HCT116 (cell line): ENCODE data around the gene KANK4. TPM values are rescaled to one million over a fixed set of nuclear protein-coding genes. Genes with fewer than 3 reads are reported as not detected.

ENCODE experiments used
- ATAC-seq: fragments of 200-7000 bp; cut with Tn5 transposase; 2 replicates; pipeline ENCODE4 v1.9.1; 2020; ENCODE audit warnings: mild to moderate bottlenecking, moderate library complexity
- BruUV-seq: library from RNA; stranded (reverse); fragments of 400-500 nt; replicated peaks from 2 replicates; lab custom pipeline; 2021; lab: Mats Ljungman, UMichigan
- CTCF ChIA-PET: fragments of 300-600 bp; sonication (Branson Sonifier 250); formaldehyde crosslinking; loops from one replicate; lab custom pipeline; 2021; ENCODE audit warnings: antibody characterized with exemption; lab: Charles Lee
- POLR2A ChIA-PET: fragments of 300-600, 350-600 bp; sonication (Branson Sonifier 250); formaldehyde crosslinking; loops from one replicate; lab custom pipeline; 2021; ENCODE audit warnings: antibody characterized with exemption; lab: Charles Lee
- RAD21 ChIA-PET, 2 experiments: fragments of 300-600 bp; sonication (Branson Sonifier 250); formaldehyde crosslinking; loops; one replicate each; lab custom pipeline; 2023; ENCODE audit warnings: low total read pairs in 2 of 2; ENCODE audit not compliant: uncharacterized antibody in 2 of 2, unreplicated experiment in 2 of 2, low non-redundant PET in 1 of 2; lab: Charles Lee
- DNase-seq: peaks from one replicate; pipeline ENCODE4 v3.0.0-alpha.2; 2010; ENCODE audit warnings: low read depth, low spot score
- H2AFZ ChIP-seq: fragments of 200-600 bp; shearing (Covaris generic), sonication (generic); 2 replicates; pipeline ENCODE4 v1.6.1; 2017; ENCODE audit warnings: low read depth, mixed run types, mixed read lengths, antibody characterized with exemption, low read length; ENCODE audit not compliant: poor library complexity, severe bottlenecking
- H3K27ac ChIP-seq: 2 replicates; pipeline ENCODE4 v1.5.1; 2012; ENCODE audit warnings: low read depth, low read length
- H3K27me3 ChIP-seq: fragments of 200-600 bp; sonication (generic); 2 replicates; pipeline ENCODE4 v1.6.1; 2016; ENCODE audit warnings: mixed run types, low read length, mixed read lengths; ENCODE audit not compliant: insufficient read depth
- H3K36me3 ChIP-seq, 2 experiments: fragments of 200-500 bp in 1 of 2; fragments of 200-600 bp in 1 of 2; sonication (Bioruptor generic) in 1 of 2; sonication (generic) in 1 of 2; 2 replicates each; pipeline versions ENCODE4 v1.5.1 to v1.6.1; 2014 to 2016; ENCODE audit warnings: low read length in 2 of 2, inconsistent platforms in 1 of 2, mixed read lengths in 1 of 2, mixed run types in 1 of 2; ENCODE audit not compliant: insufficient read depth in 2 of 2, control insufficient read depth in 1 of 2
- H3K4me1 ChIP-seq, 2 experiments: fragments of 200-600 bp in 1 of 2; sonication (generic) in 1 of 2; 2 replicates each; pipeline versions ENCODE4 v1.5.1 to v1.6.1; 2012 to 2017; ENCODE audit warnings: low read length in 2 of 2, inconsistent platforms in 1 of 2, mild to moderate bottlenecking in 1 of 2, mixed read lengths in 1 of 2, mixed run types in 1 of 2, moderate library complexity in 1 of 2; ENCODE audit not compliant: insufficient read depth in 2 of 2, control insufficient read depth in 1 of 2
- H3K4me2 ChIP-seq: fragments of 200-600 bp; sonication (generic); 2 replicates; pipeline ENCODE4 v1.6.1; 2017; ENCODE audit warnings: mixed run types, low read length, mixed read lengths
- H3K4me3 ChIP-seq, 2 experiments: fragments of 200-600 bp in 1 of 2; sonication (generic) in 1 of 2; replicated peaks in 1 of 2; 2 replicates each; pipeline ENCODE4 v1.5.1; 2011 to 2016; ENCODE audit warnings: low read length in 2 of 2, control low read depth in 1 of 2, low read depth in 1 of 2, mild to moderate bottlenecking in 1 of 2, mixed read lengths in 1 of 2, mixed run types in 1 of 2
- H3K79me2 ChIP-seq: fragments of 200-600 bp; sonication (generic); 2 replicates; pipeline ENCODE4 v1.6.1; 2017; ENCODE audit warnings: mild to moderate bottlenecking, mixed run types, low read length, moderate library complexity, mixed read lengths; ENCODE audit not compliant: insufficient read depth
- H3K9ac ChIP-seq: fragments of 200-600 bp; sonication (generic); 2 replicates; pipeline ENCODE4 v1.6.1; 2016; ENCODE audit warnings: low read length, mixed read lengths
- H3K9me2 ChIP-seq: fragments of 200-600 bp; sonication (generic), shearing (Covaris generic); 2 replicates; pipeline ENCODE4 v1.6.1; 2017; ENCODE audit warnings: mixed run types, mild to moderate bottlenecking, moderate library complexity; ENCODE audit not compliant: insufficient read depth
- H3K9me3 ChIP-seq, 2 experiments: fragments of 200-500 bp in 1 of 2; fragments of 200-600 bp in 1 of 2; sonication (Bioruptor generic) in 1 of 2; sonication (generic) in 1 of 2; 2 replicates each; pipeline ENCODE4 v1.6.1; 2014 to 2017; ENCODE audit warnings: low read length in 2 of 2, mixed read lengths in 2 of 2, inconsistent platforms in 1 of 2, low read depth in 1 of 2, mild to moderate bottlenecking in 1 of 2, mixed run types in 1 of 2, moderate library complexity in 1 of 2; ENCODE audit not compliant: control insufficient read depth in 1 of 2, insufficient read depth in 1 of 2
- H4K20me1 ChIP-seq: fragments of 200-600 bp; sonication (generic), shearing (Covaris generic); 2 replicates; pipeline ENCODE4 v1.6.1; 2017; ENCODE audit warnings: mixed run types, mild to moderate bottlenecking, moderate library complexity; ENCODE audit not compliant: insufficient read depth
- CEBPB ChIP-seq: IDR thresholded peaks from 2 replicates; pipeline ENCODE4 v1.6.1; 2012; ENCODE audit warnings: low read depth
- EGR1 ChIP-seq: IDR thresholded peaks from 2 replicates; pipeline ENCODE4 v1.6.1; 2012; ENCODE audit warnings: low read depth
- ELF1 ChIP-seq: IDR thresholded peaks from 2 replicates; pipeline ENCODE4 v1.6.1; 2012; ENCODE audit warnings: low read depth, borderline replicate concordance
- EZH2 ChIP-seq: fragments of 200-600 bp; sonication (generic); IDR thresholded peaks from 2 replicates; pipeline ENCODE4 v1.6.1; 2017; ENCODE audit warnings: antibody characterized with exemption, mixed run types
- FOSL1 ChIP-seq: IDR thresholded peaks from 2 replicates; pipeline ENCODE4 v1.6.1; 2012; ENCODE audit warnings: low read depth
- JUND ChIP-seq: IDR thresholded peaks from 2 replicates; pipeline ENCODE4 v1.6.1; 2012
- POLR2A ChIP-seq: IDR thresholded peaks from 2 replicates; pipeline ENCODE4 v1.7.0; 2011; ENCODE audit warnings: borderline replicate concordance; ENCODE audit not compliant: insufficient read depth, insufficient read length; ENCODE audit errors: extremely low read depth
- POLR2AphosphoS5 ChIP-seq: IDR thresholded peaks from 2 replicates; pipeline ENCODE4 v1.6.1; 2011; ENCODE audit warnings: mild to moderate bottlenecking, low read depth, low read length, moderate library complexity
- RAD21 ChIP-seq: IDR thresholded peaks from 2 replicates; pipeline ENCODE4 v1.6.1; 2012; ENCODE audit warnings: low read depth, mild to moderate bottlenecking
- SIN3A ChIP-seq: IDR thresholded peaks from 2 replicates; pipeline ENCODE4 v1.6.1; 2012; ENCODE audit warnings: low read depth
- SP1 ChIP-seq: IDR thresholded peaks from 2 replicates; pipeline ENCODE4 v1.6.1; 2012; ENCODE audit warnings: low read depth
- SRF ChIP-seq: IDR thresholded peaks from 2 replicates; pipeline ENCODE4 v1.6.1; 2012; ENCODE audit warnings: low read depth
- ZNF274 ChIP-seq: fragments of 200-500 bp; sonication (Bioruptor generic); IDR thresholded peaks from 2 replicates; pipeline ENCODE4 v1.6.1; 2014; ENCODE audit warnings: mild to moderate bottlenecking, low read depth, low read length, inconsistent platforms
- intact Hi-C: fragments of 100-400 bp; cut with micrococcal nuclease; formaldehyde crosslinking; loops from 2 replicates; pipeline ENCODE4 v1.10.0; 2022
- total RNA-seq: library from RNA; stranded (reverse); gene quantifications from one replicate; pipeline ENCODE4 v1.2.1, GENCODE V29; 2021; ENCODE audit not compliant: unreplicated experiment
- TF ChIP-seq, protein P1 (sequence below): IDR thresholded peaks from 2 replicates; pipeline ENCODE4 v1.6.1; 2011; ENCODE audit warnings: mild to moderate bottlenecking, low read length, moderate library complexity; ENCODE audit not compliant: insufficient replicate concordance; ENCODE audit errors: extremely low read depth
- TF ChIP-seq, protein P2 (sequence below): IDR thresholded peaks from 2 replicates; pipeline ENCODE4 v1.6.1; 2012
- TF ChIP-seq, protein P3 (sequence below): IDR thresholded peaks from 2 replicates; pipeline ENCODE4 v1.6.1; 2012
- TF ChIP-seq, protein P4 (sequence below): IDR thresholded peaks from 2 replicates; pipeline ENCODE4 v1.6.1; 2012; ENCODE audit warnings: low read depth

KANK4 gene
- total RNA-seq, 1 experiment from 2014 or later: not detected

DNA sequence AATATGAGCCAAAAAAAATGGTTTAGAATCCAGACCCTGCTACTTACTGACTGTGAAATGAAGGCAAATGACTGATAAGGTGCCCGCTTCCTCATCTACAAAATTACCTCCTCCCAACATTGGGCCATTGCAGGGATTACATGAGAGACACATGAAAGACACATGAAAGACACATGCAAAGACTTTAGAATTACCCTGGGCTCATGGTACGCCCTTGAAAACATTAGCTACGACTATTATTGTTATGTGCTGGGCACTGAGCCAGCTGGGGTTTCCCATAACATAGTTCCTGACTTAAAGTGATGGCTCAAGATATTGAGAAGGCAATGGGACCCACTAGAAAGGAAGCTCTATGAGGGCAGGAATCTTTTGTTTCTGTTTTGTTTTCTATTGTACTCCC is 43.7 kb upstream of the KANK4 start:
- H3K9me2 ChIP-seq: no peaks in the 10 kb centered on the region
- H3K4me3 ChIP-seq: no peak overlapping the region
- ChIA-PET RAD21 (no interaction called here), CTCF (no interaction called here), POLR2A (no interaction called here)
- H2AFZ ChIP-seq: no peak overlapping the region
- H3K9ac ChIP-seq: no peak overlapping the region
- H3K27me3 ChIP-seq: no peaks in the 10 kb centered on the region
- intact Hi-C loops: no loop called here
- no peak overlapping the region for H3K4me2 ChIP-seq
- BruUV-seq: no TSS peak
- ATAC-seq (no peak), DNase-seq (no peak)
- H3K36me3 ChIP-seq: no peaks in the 10 kb centered on the region
- no peak overlapping the region for H3K27ac ChIP-seq
- no peaks in the 10 kb centered on the region for H3K9me3 ChIP-seq
- TF ChIP-seq ELF1: no peak
- TF ChIP-seq SP1: no peak
- TF ChIP-seq, protein P1, sequence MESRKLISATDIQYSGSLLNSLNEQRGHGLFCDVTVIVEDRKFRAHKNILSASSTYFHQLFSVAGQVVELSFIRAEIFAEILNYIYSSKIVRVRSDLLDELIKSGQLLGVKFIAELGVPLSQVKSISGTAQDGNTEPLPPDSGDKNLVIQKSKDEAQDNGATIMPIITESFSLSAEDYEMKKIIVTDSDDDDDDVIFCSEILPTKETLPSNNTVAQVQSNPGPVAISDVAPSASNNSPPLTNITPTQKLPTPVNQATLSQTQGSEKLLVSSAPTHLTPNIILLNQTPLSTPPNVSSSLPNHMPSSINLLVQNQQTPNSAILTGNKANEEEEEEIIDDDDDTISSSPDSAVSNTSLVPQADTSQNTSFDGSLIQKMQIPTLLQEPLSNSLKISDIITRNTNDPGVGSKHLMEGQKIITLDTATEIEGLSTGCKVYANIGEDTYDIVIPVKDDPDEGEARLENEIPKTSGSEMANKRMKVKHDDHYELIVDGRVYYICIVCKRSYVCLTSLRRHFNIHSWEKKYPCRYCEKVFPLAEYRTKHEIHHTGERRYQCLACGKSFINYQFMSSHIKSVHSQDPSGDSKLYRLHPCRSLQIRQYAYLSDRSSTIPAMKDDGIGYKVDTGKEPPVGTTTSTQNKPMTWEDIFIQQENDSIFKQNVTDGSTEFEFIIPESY: no peak
- TF ChIP-seq EGR1: no peak
- TF ChIP-seq, protein P2, sequence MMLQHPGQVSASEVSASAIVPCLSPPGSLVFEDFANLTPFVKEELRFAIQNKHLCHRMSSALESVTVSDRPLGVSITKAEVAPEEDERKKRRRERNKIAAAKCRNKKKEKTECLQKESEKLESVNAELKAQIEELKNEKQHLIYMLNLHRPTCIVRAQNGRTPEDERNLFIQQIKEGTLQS: no peak
- TF ChIP-seq EZH2: no peak
- TF ChIP-seq, protein P3, sequence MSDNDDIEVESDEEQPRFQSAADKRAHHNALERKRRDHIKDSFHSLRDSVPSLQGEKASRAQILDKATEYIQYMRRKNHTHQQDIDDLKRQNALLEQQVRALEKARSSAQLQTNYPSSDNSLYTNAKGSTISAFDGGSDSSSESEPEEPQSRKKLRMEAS: no peak
- TF ChIP-seq POLR2AphosphoS5: no peak
- no peak for TF ChIP-seq CEBPB
- no peak for TF ChIP-seq JUND
- TF ChIP-seq RAD21: no peak
- TF ChIP-seq FOSL1: no peak
- TF ChIP-seq SRF: no peak
- TF ChIP-seq SIN3A: no peak
- no peak for TF ChIP-seq ZNF274
- TF ChIP-seq POLR2A: no peak
- TF ChIP-seq, protein P4, sequence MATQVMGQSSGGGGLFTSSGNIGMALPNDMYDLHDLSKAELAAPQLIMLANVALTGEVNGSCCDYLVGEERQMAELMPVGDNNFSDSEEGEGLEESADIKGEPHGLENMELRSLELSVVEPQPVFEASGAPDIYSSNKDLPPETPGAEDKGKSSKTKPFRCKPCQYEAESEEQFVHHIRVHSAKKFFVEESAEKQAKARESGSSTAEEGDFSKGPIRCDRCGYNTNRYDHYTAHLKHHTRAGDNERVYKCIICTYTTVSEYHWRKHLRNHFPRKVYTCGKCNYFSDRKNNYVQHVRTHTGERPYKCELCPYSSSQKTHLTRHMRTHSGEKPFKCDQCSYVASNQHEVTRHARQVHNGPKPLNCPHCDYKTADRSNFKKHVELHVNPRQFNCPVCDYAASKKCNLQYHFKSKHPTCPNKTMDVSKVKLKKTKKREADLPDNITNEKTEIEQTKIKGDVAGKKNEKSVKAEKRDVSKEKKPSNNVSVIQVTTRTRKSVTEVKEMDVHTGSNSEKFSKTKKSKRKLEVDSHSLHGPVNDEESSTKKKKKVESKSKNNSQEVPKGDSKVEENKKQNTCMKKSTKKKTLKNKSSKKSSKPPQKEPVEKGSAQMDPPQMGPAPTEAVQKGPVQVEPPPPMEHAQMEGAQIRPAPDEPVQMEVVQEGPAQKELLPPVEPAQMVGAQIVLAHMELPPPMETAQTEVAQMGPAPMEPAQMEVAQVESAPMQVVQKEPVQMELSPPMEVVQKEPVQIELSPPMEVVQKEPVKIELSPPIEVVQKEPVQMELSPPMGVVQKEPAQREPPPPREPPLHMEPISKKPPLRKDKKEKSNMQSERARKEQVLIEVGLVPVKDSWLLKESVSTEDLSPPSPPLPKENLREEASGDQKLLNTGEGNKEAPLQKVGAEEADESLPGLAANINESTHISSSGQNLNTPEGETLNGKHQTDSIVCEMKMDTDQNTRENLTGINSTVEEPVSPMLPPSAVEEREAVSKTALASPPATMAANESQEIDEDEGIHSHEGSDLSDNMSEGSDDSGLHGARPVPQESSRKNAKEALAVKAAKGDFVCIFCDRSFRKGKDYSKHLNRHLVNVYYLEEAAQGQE: no peak
- no peaks in the 10 kb centered on the region for H3K79me2 ChIP-seq
- H3K4me1 ChIP-seq: no peaks in the 10 kb centered on the region
- no peaks in the 10 kb centered on the region for H4K20me1 ChIP-seq
